Left colon (tissue), 2 donors: ENCODE results near the gene NDEL1. TPM values are rescaled to one million over a fixed set of nuclear protein-coding genes. Genes with fewer than 3 reads are reported as not detected.
"Not testable (repeated sequence)": the region's sequence is repeated elsewhere in the genome, so short reads cannot be mapped to it uniquely, and the experiment has no call there.

Source experiments
- ATAC-seq: fragments of 200-7000 bp; cut with Tn5 transposase; one replicate; pipeline ENCODE4 v1.9.1; 2020; ENCODE audit warnings: mild to moderate bottlenecking, moderate library complexity
- DNase-seq, 2 donors: peaks; one replicate each; pipeline ENCODE4 v3.0.0-alpha.2; 2020
- intact Hi-C, 2 donors: fragments of 100-400 bp; cut with DNase I in 1 of 2; cut with micrococcal nuclease in 1 of 2; formaldehyde crosslinking; loops; one replicate each; pipeline versions ENCODE4 v1.11.2 to v1.14.0; 2022; cut with DNase I, micrococcal nuclease
- long read RNA-seq: library from polyadenylated mRNA; unstranded; transcript quantifications from one replicate; pipeline ENCODE4 v2.0.0, GENCODE V29; 2021
- total RNA-seq, 2 donors: library from RNA; stranded (reverse); fragmentation: NEBNext Ultra II Directional; extraction: Animal tissue kit (Norgen Biotek cat#: 25700); gene quantifications; one replicate each; pipeline ENCODE4 v1.2.1, GENCODE V29; 2021
- donor health status: DM: no; HTN: no; CAD: no.
- donor health status: DM: yes; HTN: yes; CAD: no.

NDEL1 gene, protein sequence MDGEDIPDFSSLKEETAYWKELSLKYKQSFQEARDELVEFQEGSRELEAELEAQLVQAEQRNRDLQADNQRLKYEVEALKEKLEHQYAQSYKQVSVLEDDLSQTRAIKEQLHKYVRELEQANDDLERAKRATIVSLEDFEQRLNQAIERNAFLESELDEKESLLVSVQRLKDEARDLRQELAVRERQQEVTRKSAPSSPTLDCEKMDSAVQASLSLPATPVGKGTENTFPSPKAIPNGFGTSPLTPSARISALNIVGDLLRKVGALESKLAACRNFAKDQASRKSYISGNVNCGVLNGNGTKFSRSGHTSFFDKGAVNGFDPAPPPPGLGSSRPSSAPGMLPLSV
- 10 to 100 TPM; 52.0 to 65.4 TPM for total RNA-seq
- long read RNA-seq, transcript NDEL1-204 (1 exons, 3,927 nt): minor isoform, 5 of 32 reads
- long read RNA-seq, transcript NDEL1-201 (9 exons, 2,372 nt): major isoform, 16 of 32 reads
- long read RNA-seq, partial matches to known transcripts: 1 of 32 reads
- long read RNA-seq, other reads (novel, unspliced or antisense): 8 of 32 reads

DNA sequence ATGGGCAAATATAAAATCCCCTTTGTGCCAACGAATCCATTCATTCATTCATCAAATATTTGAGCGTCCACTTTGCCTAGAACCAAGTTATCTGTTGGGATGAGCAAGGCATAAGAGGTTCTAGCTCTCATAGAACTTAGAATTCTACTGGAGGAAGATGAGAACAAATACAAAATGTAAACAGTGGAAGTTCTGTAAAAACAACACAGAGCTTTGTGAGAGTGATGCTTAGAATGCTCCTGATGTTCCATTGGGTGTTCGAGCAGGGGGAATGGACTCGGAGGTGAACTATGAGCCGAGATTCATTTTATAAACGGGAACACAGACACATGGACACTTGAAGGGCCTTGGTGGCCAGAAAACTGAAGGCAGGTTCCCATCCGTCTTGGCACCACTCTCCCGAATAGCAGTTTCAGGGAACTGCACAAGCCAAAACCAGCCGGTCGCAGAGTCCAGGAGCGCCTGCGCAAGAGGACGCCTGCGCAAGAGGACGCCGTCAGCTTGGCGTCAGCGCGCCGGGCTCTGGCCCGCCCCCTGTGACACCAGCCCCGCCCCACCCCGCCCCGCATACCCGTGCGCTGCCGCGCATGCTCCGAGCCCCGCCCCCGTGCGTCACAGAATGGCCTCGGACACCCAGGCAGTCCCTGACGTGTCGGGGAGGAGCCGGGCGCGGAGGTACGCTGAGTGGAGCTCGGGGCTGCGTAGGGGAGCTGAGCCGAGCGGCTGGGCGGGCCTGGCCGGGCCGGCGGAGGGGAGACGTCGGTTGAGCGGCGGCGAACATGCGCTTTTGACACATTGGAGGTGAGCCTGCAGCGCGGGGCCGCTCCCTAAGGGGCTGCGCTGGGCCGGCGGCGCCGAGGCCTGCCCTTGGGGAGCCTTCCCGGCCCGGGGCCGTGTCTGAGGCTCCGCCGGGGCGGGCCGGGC is at the start of gene NDEL1:
Gene NDEL1 (plus strand): TSS at position 640 of the 924 bp plus-strand sequence. CDS start 8,388 bp downstream, outside the sequence.
- DNase-seq (peak; percentile 99), ATAC-seq (peak; percentile 93)
- intact Hi-C loops: no loop called here

GRCh38 chr17:8386841-8387240 is 48.8 kb upstream of the NDEL1 start:
- DNase-seq (no peak), ATAC-seq (no peak)
- intact Hi-C loops: no loop called here

DNA sequence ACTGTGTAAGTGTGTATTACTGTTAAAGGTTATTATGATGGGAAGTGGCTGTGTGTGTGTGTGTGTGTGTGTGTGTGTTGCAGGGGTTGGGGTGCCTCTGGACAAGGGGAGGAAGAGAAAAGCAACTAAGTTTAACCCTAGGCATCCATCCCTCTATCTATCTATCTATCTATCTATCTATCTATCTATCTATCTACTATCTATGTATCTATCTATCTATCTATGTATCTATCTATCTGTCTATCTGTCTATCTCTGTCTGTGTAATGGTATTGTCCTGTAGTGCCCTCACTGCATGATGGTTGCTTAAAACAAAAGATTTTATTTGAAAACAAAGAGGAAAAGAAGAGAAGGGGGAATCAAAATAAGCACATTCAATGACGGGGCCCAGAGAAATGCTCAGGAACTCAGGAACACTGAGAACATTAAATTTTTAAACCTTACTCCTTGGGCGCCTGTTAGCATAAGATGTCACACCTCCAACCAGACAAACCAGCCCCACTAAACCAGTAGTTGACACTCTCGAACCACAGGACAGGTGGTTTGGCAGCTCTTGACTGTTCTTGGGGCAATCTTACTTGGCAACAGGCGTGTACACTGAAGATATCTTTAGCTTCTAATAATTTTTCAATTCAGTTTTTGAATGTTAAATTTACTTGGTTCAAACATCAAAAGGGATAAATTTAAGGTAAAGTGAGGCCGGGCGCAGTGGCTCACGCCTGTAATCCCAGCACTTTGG is 47.6 kb upstream of the NDEL1 start:
- DNase-seq: no peak
- intact Hi-C loops: no loop called here
- ATAC-seq: no peak

DNA sequence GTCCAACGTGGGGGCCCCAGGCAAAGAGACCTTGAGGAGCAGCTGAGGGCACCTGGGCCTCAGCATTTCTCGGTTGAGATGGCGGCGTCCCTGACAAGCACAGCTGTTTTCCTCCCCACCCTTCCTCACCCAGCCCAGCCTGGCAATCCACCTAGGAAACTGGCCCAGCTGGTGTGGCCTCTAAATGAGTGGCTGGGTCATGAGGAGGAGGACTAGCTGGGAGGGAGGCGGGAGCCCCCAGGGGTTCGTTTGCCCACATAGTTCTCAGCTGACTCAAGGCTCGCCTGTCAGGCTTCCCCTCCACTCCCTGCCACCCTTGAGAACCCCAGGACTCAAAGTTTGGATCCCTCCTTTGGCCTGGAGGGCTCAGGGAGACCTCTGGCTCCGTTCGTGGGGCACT is 44.0 kb upstream of the NDEL1 start:
- DNase-seq (no peak), ATAC-seq (no peak)
- intact Hi-C loops: no loop called here

DNA sequence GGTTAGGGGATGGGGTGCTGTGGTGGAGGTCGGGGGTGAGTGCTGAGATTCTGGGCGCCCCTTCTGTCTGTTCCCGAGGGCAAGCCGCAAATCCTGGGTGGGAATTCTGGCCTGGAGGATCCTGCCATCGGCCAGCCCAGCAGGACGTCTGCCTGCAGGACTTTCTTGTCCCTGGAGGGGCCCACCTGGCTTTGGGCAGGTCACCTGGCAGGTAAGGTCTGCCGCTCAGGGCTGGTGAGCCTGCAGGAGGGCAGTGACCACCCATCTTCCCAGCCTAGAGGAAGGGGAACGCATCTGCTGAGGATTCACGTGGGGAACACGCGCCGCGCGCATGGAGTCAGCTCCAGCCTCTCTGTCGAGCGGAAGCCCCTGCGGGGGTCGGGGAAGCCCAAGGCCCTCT is 43.4 kb upstream of the NDEL1 start:
- ATAC-seq (no peak), DNase-seq (no peak)
- intact Hi-C loops: no loop called here

GRCh38 chr17:8392674-8393469 is 42.8 kb upstream of the NDEL1 start:
- no peak for DNase-seq
- no peak for ATAC-seq
- intact Hi-C loops: no loop called here

GRCh38 chr17:8393470-8394231 is 42.0 kb upstream of the NDEL1 start:
- peak; percentile 91 for ATAC-seq
- intact Hi-C loops: no loop called here
- no peak for DNase-seq

DNA sequence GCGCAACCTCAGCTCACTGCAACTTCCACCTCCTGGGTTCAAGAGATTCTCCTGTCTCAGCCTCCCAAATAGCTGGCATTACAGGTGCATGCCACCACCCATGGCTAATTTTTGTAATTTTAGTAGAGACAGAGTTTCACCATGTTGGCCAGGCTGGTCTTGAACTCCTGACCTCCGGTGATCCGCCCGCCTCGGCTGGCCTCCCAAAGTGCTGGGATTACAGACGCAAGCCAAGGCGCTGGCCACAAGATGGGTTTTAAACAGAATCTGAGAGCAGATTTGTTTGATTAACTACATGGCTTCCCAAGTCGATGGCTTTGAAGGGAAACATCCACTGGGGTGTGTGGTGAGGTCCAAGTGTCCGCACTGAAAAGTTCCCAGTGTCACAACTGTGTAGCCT is 41.2 kb upstream of the NDEL1 start:
- DNase-seq, ATAC-seq, intact Hi-C loops: not testable (repeated sequence)

GRCh38 chr17:8397636-8398035 is 38.0 kb upstream of the NDEL1 start, which contains the start of gene RNF222:
Gene RNF222, minus strand, starts transcription at chr17:8397827. Its CDS starts 4,366 bp downstream, at chr17:8393461.
- DNase-seq: no peak
- intact Hi-C loops: no loop called here
- ATAC-seq: no peak

DNA sequence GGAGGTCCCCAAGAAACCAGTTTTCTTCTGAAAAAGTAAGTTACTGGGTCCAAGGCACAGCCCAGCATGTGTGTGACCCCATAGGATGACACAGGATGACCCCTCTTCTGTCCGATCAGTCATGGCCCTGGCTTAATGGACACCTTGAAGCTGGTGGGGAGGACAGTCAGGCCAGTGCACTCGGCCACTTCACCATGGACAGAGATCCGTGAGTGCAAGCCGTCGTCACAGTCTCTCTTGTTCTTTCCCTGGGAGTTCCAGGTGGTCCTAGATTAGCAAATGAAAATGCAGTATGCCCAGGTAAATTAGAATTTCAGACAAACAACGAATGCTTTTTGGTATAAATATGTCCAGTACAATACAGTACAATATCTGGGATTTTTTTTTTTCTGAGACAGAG is 36.7 kb upstream of the NDEL1 start:
- intact Hi-C loops: no loop called here
- ATAC-seq (no peak), DNase-seq (no peak)

DNA sequence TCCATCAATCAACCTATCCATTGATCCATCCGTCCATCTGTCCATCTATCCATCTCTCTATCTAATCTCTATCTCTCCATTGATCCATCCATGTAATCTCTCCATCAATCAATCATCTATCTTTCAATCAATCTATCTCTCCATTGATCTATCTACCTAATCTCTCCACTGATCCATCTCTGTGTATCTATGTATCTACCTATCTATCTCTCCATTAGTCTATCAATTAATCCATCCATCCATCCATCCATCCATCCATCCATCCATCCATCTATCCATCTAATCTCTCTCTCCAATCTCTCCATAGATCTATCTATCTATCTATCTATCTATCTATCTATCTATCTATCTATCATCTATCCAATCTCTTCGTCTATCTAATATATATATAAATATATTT is 34.6 kb upstream of the NDEL1 start:
- intact Hi-C loops: no loop called here
- DNase-seq (no peak), ATAC-seq (no peak)

- DNase-seq (no peak), ATAC-seq (no peak)
- intact Hi-C loops: no loop called here
Measured at GRCh38 chr17:8402921-8403536, 32.7 kb upstream of the NDEL1 start.

GRCh38 chr17:8405499-8406016 is 30.1 kb upstream of the NDEL1 start:
- DNase-seq: no peak
- ATAC-seq: peak; percentile 19
- intact Hi-C loops: no loop called here

DNA sequence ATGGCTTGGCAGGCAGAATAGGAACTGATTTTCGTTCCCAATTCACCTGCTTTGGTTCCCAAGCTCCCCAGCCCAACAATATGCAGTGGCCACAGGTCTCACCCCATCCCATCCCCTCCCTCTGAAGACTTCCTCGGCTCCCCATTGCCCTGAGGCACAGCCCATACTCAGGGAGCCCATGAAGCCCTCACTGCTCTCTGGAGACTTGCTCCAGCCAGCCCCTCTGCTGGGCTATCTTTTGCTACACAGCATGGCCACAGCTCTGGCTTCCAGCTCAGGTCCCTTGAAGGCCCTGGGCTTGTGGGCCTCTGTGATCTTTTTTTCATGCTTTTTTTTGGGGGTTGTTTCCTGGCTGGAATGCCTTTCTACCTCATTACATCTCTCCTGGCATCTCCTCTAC is 29.5 kb upstream of the NDEL1 start:
- intact Hi-C loops: no loop called here
- ATAC-seq (no peak), DNase-seq (no peak)

DNA sequence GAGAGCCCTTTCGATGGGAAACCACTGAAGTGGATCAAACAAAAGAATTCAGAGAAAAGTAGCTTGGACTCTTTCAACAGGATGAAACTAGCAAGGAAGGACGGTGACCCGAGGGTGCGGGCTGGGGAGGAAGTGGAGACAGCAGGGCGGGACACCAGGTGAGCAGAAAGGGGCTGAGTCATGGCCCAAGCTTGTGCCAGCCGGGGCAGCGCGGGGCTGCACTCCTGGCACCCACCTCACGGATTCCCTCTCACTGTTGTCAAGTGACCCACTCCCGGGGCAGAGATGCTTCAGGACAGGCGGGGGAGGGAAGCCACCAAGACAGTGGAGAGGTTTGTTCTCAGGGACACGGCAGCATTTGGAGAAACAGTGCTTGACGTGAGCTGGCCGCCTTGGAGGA is 27.3 kb upstream of the NDEL1 start:
- peak; percentile 49 to 71 for DNase-seq
- intact Hi-C loops: no loop called here
- peak; percentile 82 for ATAC-seq

GRCh38 chr17:8409966-8410882 is 25.5 kb upstream of the NDEL1 start:
- DNase-seq (peak; percentile 85 to 89), ATAC-seq (peak; percentile 80)
- intact Hi-C loops: loop anchor here (5.0 to 10.0 kb wide), 2 partner anchors 335 to 337 kb away; partner anchors contain the start of gene CCDC42 (in 1 of the 2)
